H1 (cell line): Measurements from ENCODE around the gene CLEC16A. TPM values are rescaled to one million over a fixed set of nuclear protein-coding genes. Genes with fewer than 3 reads are reported as not detected.

Source experiments
- CTCF ChIA-PET: fragments of 300-600 bp; sonication (Branson Sonifier 250); formaldehyde crosslinking; loops from one replicate; lab custom pipeline; 2021; ENCODE audit not compliant: partially characterized antibody; lab: Charles Lee
- POLR2A ChIA-PET: fragments of 300-600 bp; sonication (Branson Sonifier 250); formaldehyde crosslinking; loops from one replicate; lab custom pipeline; 2021; ENCODE audit warnings: inconsistent platforms; ENCODE audit not compliant: partially characterized antibody; lab: Charles Lee
- DNase-seq, 2 experiments: peaks; one replicate each; pipeline versions ENCODE4 v3.0.0 to v3.0.0-alpha.2; 2010 to 2022; ENCODE audit warnings: low spot score in 2 of 2, low read depth in 1 of 2, mixed read lengths in 1 of 2
- FAIRE-seq: peaks from 2 replicates; lab custom pipeline; 2011; peaks lifted over from hg19 to GRCh38; lab: Jason Lieb, UNC
- H2AFZ ChIP-seq: 2 replicates; pipeline ENCODE4 v1.8.1; 2012; ENCODE audit warnings: low read length, inconsistent platforms
- H2AK5ac ChIP-seq: 2 replicates; pipeline ENCODE4 v1.6.1; 2013; ENCODE audit warnings: low read depth, low read length
- H2BK120ac ChIP-seq: replicated peaks from 2 replicates; pipeline ENCODE3; 2013; ENCODE audit warnings: low read depth, low read length, inconsistent platforms
- H2BK12ac ChIP-seq: 2 replicates; pipeline ENCODE4 v1.6.1; 2013; ENCODE audit warnings: low read depth, low read length
- H2BK15ac ChIP-seq: 2 replicates; pipeline ENCODE4 v1.6.1; 2013; ENCODE audit warnings: low read length
- H2BK20ac ChIP-seq: 2 replicates; pipeline ENCODE4 v1.6.1; 2013; ENCODE audit warnings: low read length
- H2BK5ac ChIP-seq: 2 replicates; pipeline ENCODE4 v1.6.1; 2013; ENCODE audit warnings: low read depth, low read length
- H3K14ac ChIP-seq: 2 replicates; pipeline ENCODE4 v1.6.1; 2013; ENCODE audit warnings: inconsistent platforms; ENCODE audit not compliant: insufficient read length
- H3K18ac ChIP-seq: 2 replicates; pipeline ENCODE4 v1.6.1; 2013; ENCODE audit warnings: low read length; ENCODE audit errors: extremely low read depth
- H3K23ac ChIP-seq: 2 replicates; pipeline ENCODE4 v1.6.1; 2013; ENCODE audit warnings: inconsistent platforms; ENCODE audit not compliant: insufficient read length
- H3K23me2 ChIP-seq: 2 replicates; pipeline ENCODE4 v1.6.1; 2013; ENCODE audit warnings: low read depth, low read length
- H3K27ac ChIP-seq: 2 replicates; pipeline ENCODE4 v1.6.1; 2011; ENCODE audit warnings: low read depth, low read length, inconsistent platforms
- H3K27me3 ChIP-seq, 4 experiments: replicated peaks in 1 of 4; 1 replicate in 1 of 4; 2 replicates in 3 of 4; pipeline versions ENCODE4 v1.6.1 to v1.8.1; 2011 to 2013; ENCODE audit warnings: low read length in 3 of 4, mild to moderate bottlenecking in 3 of 4, inconsistent platforms in 2 of 4, mixed read lengths in 2 of 4, moderate library complexity in 1 of 4; ENCODE audit not compliant: control insufficient read depth in 3 of 4, insufficient read depth in 3 of 4; ENCODE audit errors: extremely low read depth in 1 of 4
- H3K36me3 ChIP-seq, 4 experiments: 2 replicates each; pipeline versions ENCODE4 v1.6.1 to v1.8.1; 2011 to 2013; ENCODE audit warnings: mild to moderate bottlenecking in 4 of 4, low read length in 3 of 4, moderate library complexity in 2 of 4, control low read depth in 1 of 4, inconsistent platforms in 1 of 4; ENCODE audit not compliant: insufficient read depth in 4 of 4, control insufficient read depth in 2 of 4
- H3K4ac ChIP-seq: replicated peaks from 2 replicates; pipeline ENCODE3; 2013; ENCODE audit warnings: low read length, low read depth, mixed read lengths, inconsistent platforms; ENCODE audit not compliant: insufficient read length
- H3K4me1 ChIP-seq, 4 experiments: replicated peaks in 1 of 4; 1 replicate in 1 of 4; 2 replicates in 3 of 4; pipeline versions ENCODE4 v1.6.1 to v1.8.1; 2011 to 2013; ENCODE audit warnings: low read length in 3 of 4, inconsistent platforms in 2 of 4, mixed read lengths in 1 of 4; ENCODE audit not compliant: insufficient read depth in 4 of 4, control insufficient read depth in 3 of 4
- H3K4me2 ChIP-seq, 2 experiments: 2 replicates each; pipeline versions ENCODE4 v1.6.1 to v1.8.1; 2011 to 2013; ENCODE audit warnings: low read depth in 2 of 2, low read length in 2 of 2, control low read depth in 1 of 2, inconsistent platforms in 1 of 2, mild to moderate bottlenecking in 1 of 2; ENCODE audit not compliant: insufficient read depth in 1 of 2
- H3K4me3 ChIP-seq, 4 experiments: fragments of 200-600, 300-600 bp in 1 of 4; sonication (generic), shearing (Covaris generic), sonication (Bioruptor Twin) in 1 of 4; 2 replicates each; pipeline versions ENCODE4 v1.5.1 to v1.8.1; 2011 to 2016; ENCODE audit warnings: low read length in 4 of 4, low read depth in 3 of 4, control low read depth in 2 of 4, inconsistent platforms in 2 of 4, mild to moderate bottlenecking in 2 of 4, mixed read lengths in 1 of 4, moderate library complexity in 1 of 4; ENCODE audit not compliant: insufficient read depth in 2 of 4; ENCODE audit errors: extremely low read depth in 1 of 4
- H3K56ac ChIP-seq: replicated peaks from 2 replicates; pipeline ENCODE3; 2013; ENCODE audit warnings: low read depth, mild to moderate bottlenecking, mixed read lengths, low read length, inconsistent platforms; ENCODE audit not compliant: insufficient read length
- H3K79me1 ChIP-seq: 2 replicates; pipeline ENCODE4 v1.6.1; 2013; ENCODE audit warnings: low read depth, low read length, control low read depth
- H3K79me2 ChIP-seq, 2 experiments: 2 replicates each; pipeline versions ENCODE4 v1.6.1 to v1.8.1; 2012 to 2013; ENCODE audit warnings: low read length in 2 of 2, mild to moderate bottlenecking in 2 of 2, inconsistent platforms in 1 of 2; ENCODE audit not compliant: insufficient read depth in 2 of 2, control insufficient read depth in 1 of 2
- H3K9ac ChIP-seq, 4 experiments: replicated peaks in 1 of 4; 1 replicate in 1 of 4; 2 replicates in 3 of 4; pipeline versions ENCODE4 v1.6.1 to v1.8.1; 2011 to 2013; ENCODE audit warnings: low read depth in 3 of 4, low read length in 3 of 4, control low read depth in 2 of 4, mild to moderate bottlenecking in 2 of 4, moderate library complexity in 2 of 4, inconsistent platforms in 1 of 4; ENCODE audit errors: extremely low read depth in 1 of 4
- H3K9me3 ChIP-seq, 2 experiments: 2 replicates each; pipeline versions ENCODE4 v1.6.1 to v1.8.1; 2012 to 2013; ENCODE audit warnings: mild to moderate bottlenecking in 2 of 2, moderate library complexity in 2 of 2, control low read depth in 1 of 2, inconsistent platforms in 1 of 2, low read depth in 1 of 2, low read length in 1 of 2, mixed read lengths in 1 of 2; ENCODE audit not compliant: insufficient read depth in 2 of 2
- H4K20me1 ChIP-seq, 2 experiments: replicated peaks in 1 of 2; 2 replicates each; pipeline versions ENCODE3 to v1.8.1; 2011 to 2013; ENCODE audit warnings: inconsistent platforms in 2 of 2, low read length in 2 of 2, mild to moderate bottlenecking in 1 of 2; ENCODE audit not compliant: insufficient read depth in 2 of 2, control insufficient read depth in 1 of 2
- H4K5ac ChIP-seq: 2 replicates; pipeline ENCODE4 v1.6.1; 2013; ENCODE audit warnings: low read length, low read depth, mixed read lengths, inconsistent platforms; ENCODE audit not compliant: insufficient read length
- H4K8ac ChIP-seq: 2 replicates; pipeline ENCODE4 v1.8.0; 2013; ENCODE audit warnings: mild to moderate bottlenecking, moderate library complexity, low read length, inconsistent platforms; ENCODE audit not compliant: insufficient read depth; ENCODE audit errors: extremely low read depth
- H4K91ac ChIP-seq: replicated peaks from 2 replicates; pipeline ENCODE3; 2013; ENCODE audit warnings: low read length, mixed read lengths, inconsistent platforms; ENCODE audit not compliant: insufficient read length
- BCL11A ChIP-seq, 2 experiments: IDR thresholded peaks; one replicate each; pipeline ENCODE4 v1.6.1; 2011; ENCODE audit warnings: low read depth in 2 of 2, low read length in 2 of 2, mild to moderate bottlenecking in 2 of 2
- KDM1A ChIP-seq: fragments of 200-600, 300-600 bp; sonication (generic); IDR thresholded peaks from 2 replicates; pipeline ENCODE4 v1.7.1; 2016; ENCODE audit warnings: mild to moderate bottlenecking, low read length, borderline replicate concordance
- KDM4A ChIP-seq: IDR thresholded peaks from one replicate; pipeline ENCODE4 v1.7.1; 2012; ENCODE audit warnings: low read depth, mild to moderate bottlenecking, moderate library complexity, low read length, inconsistent platforms; ENCODE audit not compliant: severe bottlenecking
- MAFK ChIP-seq: IDR thresholded peaks from 2 replicates; pipeline ENCODE4 v1.6.1; 2012; ENCODE audit warnings: low read depth, mild to moderate bottlenecking, improper control_type of control experiment, low read length
- NRF1 ChIP-seq: IDR thresholded peaks from 2 replicates; pipeline ENCODE4 v1.6.1; 2011; ENCODE audit warnings: mild to moderate bottlenecking, low read depth, low read length, improper control_type of control experiment
- RNF2 ChIP-seq: fragments of 200-900, 300-1000 bp; sonication (generic); IDR thresholded peaks from 2 replicates; pipeline ENCODE4 v1.7.1; 2016; ENCODE audit warnings: borderline replicate concordance, low read depth, mild to moderate bottlenecking, antibody characterized with exemption, low read length; ENCODE audit not compliant: poor library complexity, severe bottlenecking; ENCODE audit errors: missing control alignments
- SAP30 ChIP-seq: fragments of 300-600 bp; sonication (generic); IDR thresholded peaks from 2 replicates; pipeline ENCODE4 v1.7.1; 2012; ENCODE audit warnings: low read length, moderate library complexity, mild to moderate bottlenecking, inconsistent platforms; ENCODE audit not compliant: insufficient read depth, insufficient replicate concordance
- SP1 ChIP-seq: IDR thresholded peaks from 2 replicates; pipeline ENCODE4 v1.6.1; 2011; ENCODE audit warnings: low read depth, low read length
- TAF1 ChIP-seq: IDR thresholded peaks from 2 replicates; pipeline ENCODE4 v1.6.1; 2011; ENCODE audit warnings: mild to moderate bottlenecking, low read depth, low read length
- TCF12 ChIP-seq: IDR thresholded peaks from 2 replicates; pipeline ENCODE4 v1.6.1; 2011; ENCODE audit warnings: low read depth, mild to moderate bottlenecking, low read length
- WGBS, 2 experiments: shearing (Covaris generic) in 1 of 2; methylation state at CpG; one replicate each; pipeline versions ENCODE4 v1.1.6 to v1.1.7; 2013 to 2015; ENCODE audit warnings: low lambda C conversion rate in 2 of 2, mixed read lengths in 2 of 2, inconsistent platforms in 1 of 2, low coverage in 1 of 2, missing lambda C conversion rate in 1 of 2; ENCODE audit not compliant: insufficient replicate concordance in 2 of 2, insufficient coverage in 1 of 2, insufficient read length in 1 of 2; ENCODE audit errors: extremely low coverage in 1 of 2, missing lambda C conversion rate in 1 of 2; 5-methylcytosine and 5-hydroxymethylcytosine counted together
- polyA plus RNA-seq, 7 experiments: library from polyadenylated mRNA; depleted of rRNA in 3 of 7; stranded (reverse) in 5 of 7; unstranded in 2 of 7; fragments of >200 nt in 5 of 7; fragments of 200-250 nt in 2 of 7; gene quantifications; 1 replicate in 5 of 7; 2 replicates in 1 of 7; 4 replicates in 1 of 7; pipeline versions ENCODE4 v1.2.1 to v1.2.3, GENCODE V29; 2011 to 2013; ENCODE audit warnings: missing spikeins in 2 of 7, mixed read lengths in 2 of 7
- total RNA-seq: library from RNA; stranded (reverse); fragmentation: NEBNext Ultra II Directional; extraction: Animal tissue kit (Norgen Biotek cat#: 25700); gene quantifications from 2 replicates; pipeline ENCODE4 v1.2.1, GENCODE V29; 2021

The CLEC16A gene
- total and polyA plus RNA-seq, 2 of the 8 experiments (the other 6 are each of a cell fraction or from before 2014, with no cell fraction given), result 7.6 to 19.3 TPM

- POLR2A ChIA-PET, result no interaction called here
- no peak overlapping the region for H4K91ac ChIP-seq
- peaks cover 0 to 6% of the 10 kb centered on the region in 2 experiments for H4K20me1 ChIP-seq
- H3K4me1 ChIP-seq, result peaks cover 0 to 6% (median 0%) of the 10 kb centered on the region in 4 experiments; a peak in 3 of 7 replicates
- H3K27me3 ChIP-seq, result no peaks in the 10 kb centered on the region
- H2BK120ac ChIP-seq, result no peak overlapping the region
- no peak overlapping the region for H3K9ac ChIP-seq
- no peak overlapping the region for H3K18ac ChIP-seq
- no peak overlapping the region for H3K4me3 ChIP-seq
- H4K8ac ChIP-seq, result no peak overlapping the region
- H4K5ac ChIP-seq, result no peak overlapping the region
- no peak overlapping the region for H3K4ac ChIP-seq
- no peak overlapping the region for H3K14ac ChIP-seq
- TF ChIP-seq SP1 (no peak), NRF1 (no peak), KDM4A (no peak), RNF2 (no peak), BCL11A (IDR thresholded peaks at IDR 0.05; ENCODE audit: low read depth in 2 of 2, low read length in 2 of 2) (no peak), TCF12 (no peak), KDM1A (no peak), MAFK (no peak), TAF1 (no peak), SAP30 (no peak)
- no peak overlapping the region for H3K4me2 ChIP-seq
- H2AFZ ChIP-seq, result no peak overlapping the region
- no peak overlapping the region for H3K56ac ChIP-seq
- no peak overlapping the region for H2BK12ac ChIP-seq
- no peaks in the 10 kb centered on the region for H3K79me2 ChIP-seq
- no peak overlapping the region for H2BK20ac ChIP-seq
- no peaks in the 10 kb centered on the region for H3K79me1 ChIP-seq
- no peak overlapping the region for H2BK15ac ChIP-seq
- CTCF ChIA-PET, result no interaction called here
- no peaks in the 10 kb centered on the region; the same call in 1 of the 2 replicates for H3K23me2 ChIP-seq
- H2AK5ac ChIP-seq, result no peak overlapping the region
- DNase-seq (no peak), FAIRE-seq (no peak)
- H3K36me3 ChIP-seq, result no peaks in the 10 kb centered on the region
- H3K23ac ChIP-seq, result no peak overlapping the region
- no peak overlapping the region for H3K27ac ChIP-seq
- H3K9me3 ChIP-seq, result no peaks in the 10 kb centered on the region
- WGBS, 2 experiments, result 39% methylated on average over 2 of the region's 2 CpGs; no CpG with 5 or more reads in 1 of the 2 experiments
- no peak overlapping the region for H2BK5ac ChIP-seq
These were observed 174.1 kb downstream of the CLEC16A start for GRCh38 chr16:11118479-11118878.
